HG03439 (cell line): ENCODE measurements around the gene IL6R.
"Not testable (repeated sequence)": the region's sequence is repeated elsewhere in the genome, so short reads cannot be mapped to it uniquely, and the experiment has no call there.

Experiments used
- ATAC-seq: cut with Tn5 transposase; IDR thresholded peaks from one replicate; pipeline ENCODE4 v1.9.1; 2021; ENCODE audit warnings: mild to moderate bottlenecking, moderate library complexity; ENCODE audit not compliant: unreplicated experiment

The IL6R gene

DNA sequence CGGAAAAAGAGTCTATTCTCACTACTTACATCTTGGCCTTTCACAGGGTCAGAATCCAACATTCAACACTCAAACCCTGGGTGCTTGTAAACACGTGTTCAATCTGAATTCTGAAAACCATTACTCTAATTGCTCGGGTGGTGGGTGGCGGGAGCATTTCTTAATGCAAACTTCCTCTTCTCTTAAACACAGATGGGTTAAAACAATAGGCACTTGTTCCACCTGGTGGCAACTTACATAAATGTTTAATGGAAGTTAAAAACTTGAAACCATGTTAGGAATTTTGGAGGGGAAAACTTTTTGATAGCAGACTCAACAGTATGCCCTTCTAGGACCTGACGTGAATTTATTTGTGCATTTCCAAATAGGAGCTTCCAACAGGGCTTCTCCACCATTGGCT lies 73.5 kb downstream of the IL6R start:
- ATAC-seq: no peak

DNA sequence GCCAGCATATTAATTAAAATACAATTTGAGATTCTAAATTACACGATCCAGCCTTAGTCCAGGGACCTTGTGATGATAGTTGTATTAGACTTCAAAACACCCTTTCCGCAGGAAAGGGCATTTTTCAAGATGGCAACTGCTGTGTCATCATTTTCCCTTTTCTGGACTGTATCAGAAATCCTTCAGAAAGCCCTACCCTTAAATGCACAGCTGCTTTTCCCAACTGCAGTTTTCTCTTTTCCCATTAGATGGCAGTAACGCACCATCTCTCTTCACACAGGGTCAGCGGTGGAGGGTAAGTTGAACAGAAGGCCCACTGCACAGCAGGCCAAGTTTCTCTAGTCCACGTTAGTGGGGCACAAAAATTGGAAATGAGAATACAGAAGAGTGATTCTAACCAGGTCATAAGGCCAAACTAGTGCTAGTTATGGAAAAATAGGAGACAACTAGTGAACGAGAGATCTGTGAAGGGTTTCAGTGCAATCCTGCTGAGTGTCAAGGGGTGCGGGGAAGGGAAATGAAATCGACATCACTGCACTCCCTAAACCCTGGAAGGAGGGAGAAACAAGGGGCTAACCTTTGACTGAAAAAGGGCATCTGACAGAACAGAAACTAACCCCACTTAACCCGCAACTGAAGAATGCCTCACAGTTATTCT lies 74.8 kb downstream of the IL6R start:
- no peak for ATAC-seq

DNA sequence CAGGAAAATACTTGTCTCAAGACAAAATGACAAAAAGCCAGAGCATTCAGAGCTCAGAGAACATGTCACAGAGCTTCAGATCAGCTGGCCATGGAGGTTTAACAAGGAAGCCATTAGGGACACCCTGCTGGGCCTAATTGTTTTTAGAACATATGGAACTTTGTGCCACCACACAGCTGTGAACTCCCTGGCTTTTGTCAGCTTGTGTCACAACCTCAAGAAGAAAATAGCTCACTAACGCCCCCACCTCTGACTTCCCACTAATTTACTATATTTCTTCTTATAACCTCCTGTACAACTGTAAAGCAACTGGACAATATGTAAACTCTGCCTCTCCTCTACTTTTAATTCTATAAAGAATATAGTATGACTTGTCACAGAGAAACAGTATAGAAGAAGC lies 75.9 kb downstream of the IL6R start:
- no peak for ATAC-seq

DNA sequence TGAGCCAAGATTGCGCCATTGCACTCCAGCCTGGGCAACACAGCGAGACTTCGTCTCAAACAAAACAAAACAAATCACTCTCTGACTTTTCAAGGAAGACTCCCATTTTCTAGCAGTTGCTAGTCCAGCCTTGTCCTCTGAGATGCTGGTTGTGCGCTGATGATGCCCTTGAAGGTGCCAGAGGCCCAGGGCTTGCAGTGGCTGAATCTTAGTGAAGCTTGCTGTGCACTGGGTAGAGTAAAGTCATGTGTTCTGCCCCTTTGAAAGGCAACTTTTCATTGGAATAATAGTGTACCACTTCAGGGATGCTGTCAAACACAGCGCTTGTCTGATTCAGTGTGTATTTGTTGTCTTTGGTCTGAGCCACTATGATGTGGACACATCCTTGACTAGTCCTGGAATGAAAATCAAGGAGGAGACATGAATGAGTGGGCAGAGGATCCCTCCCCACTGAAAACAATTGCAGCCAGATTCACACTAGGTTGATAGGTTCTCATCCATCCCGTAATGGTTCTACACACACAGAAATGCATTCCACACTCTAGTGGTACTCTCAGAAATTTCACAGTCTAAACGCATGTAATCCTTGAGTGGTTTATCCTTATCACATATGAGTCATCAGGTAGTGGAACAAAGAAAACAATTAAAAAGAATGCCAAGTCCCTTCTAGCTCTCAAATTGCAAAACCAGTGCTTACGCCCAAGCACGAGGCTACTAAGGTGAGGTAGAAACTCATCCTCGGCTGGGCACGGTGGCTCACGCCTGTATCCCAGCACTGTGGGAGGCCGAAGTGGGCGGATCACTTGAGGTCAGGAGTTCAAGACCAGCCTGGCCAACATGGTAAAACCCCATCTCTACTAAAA lies 79.0 kb downstream of the IL6R start:
- ATAC-seq: no peak

DNA sequence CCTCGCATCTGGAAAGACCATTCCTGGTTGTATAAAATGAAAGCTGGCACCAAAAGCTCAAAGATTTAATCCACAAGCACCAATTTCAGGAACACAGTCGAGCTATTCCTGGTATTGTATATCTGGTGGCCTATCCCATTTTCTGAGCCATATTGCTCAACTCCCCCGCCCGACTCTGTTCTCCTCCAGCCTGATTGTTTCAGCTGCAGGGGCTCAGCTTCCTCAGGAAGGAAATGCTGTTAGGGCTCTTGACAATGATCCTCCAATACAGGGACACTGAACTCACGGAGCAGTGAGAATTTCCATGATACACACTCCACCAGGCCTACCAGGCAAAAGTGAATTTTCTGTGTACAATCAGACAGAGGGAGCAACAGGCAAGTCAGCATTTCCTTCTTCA lies 80.0 kb downstream of the IL6R start:
- no peak for ATAC-seq

DNA sequence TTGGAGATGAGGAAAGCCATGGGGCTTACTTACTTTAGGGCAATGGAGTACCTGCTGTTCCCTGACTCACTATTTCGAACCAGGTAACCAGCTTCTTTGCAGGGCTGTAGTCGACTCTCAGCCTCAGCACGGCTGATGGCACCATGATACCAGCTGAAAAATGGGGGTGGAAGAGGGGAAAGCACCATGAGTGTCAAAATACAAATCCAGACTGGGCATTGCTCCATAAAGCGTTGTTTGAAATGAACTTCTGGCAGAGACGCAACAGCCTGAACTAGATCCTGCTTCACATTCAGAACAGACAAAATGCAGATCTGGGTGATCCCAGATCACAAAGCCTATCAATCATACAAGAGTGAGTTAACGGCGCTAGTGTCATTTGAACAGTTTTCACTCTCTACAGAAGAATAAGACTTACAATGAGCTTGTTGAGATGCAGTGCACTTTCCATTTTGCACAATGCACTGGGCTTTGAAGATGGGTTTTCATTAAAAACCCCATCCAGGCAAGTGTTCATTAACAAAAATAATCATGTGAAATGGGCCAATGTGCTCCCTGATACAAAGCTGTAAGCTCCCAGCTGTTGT lies 80.9 kb downstream of the IL6R start:
- no peak for ATAC-seq

DNA sequence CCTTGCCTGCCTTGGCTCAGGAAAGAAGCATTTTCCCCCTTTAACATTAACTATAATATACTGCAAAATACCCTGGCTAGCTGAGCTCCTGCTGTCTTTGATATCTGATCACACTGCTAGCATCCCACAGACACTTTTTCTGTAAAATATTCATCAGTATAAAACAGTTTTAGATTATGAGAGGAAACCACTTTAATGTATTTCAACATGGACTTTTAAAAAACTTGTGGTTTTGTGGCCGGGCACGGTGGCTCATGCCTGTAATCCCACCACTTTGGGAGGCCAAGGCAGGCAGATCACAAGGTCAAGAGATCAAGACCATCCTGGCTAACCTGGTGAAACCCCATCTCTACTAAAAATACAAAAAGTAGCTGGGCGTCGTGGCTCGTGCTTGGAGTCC lies 81.6 kb downstream of the IL6R start:
- ATAC-seq: not testable (repeated sequence)

DNA sequence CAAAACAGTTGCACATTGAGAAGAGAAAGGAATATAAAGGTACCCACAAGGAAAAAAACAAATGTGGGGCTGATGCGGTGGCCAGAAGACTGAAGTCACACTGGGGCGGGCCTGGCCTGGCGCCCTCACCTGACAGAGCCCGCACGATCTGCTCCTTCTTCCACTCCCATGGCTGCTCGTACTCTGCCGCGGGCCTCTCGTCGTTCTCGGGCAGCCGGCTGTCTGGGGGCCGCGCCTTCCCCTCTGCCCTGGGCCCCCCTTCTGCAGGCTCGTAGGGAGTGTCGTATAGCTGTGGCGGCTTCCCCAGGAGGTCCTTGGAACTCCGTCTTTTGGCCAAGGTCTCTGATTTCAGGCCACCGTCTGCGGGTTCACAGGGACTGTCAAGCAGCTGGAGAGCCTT lies 83.8 kb downstream of the IL6R start:
- ATAC-seq: no peak

DNA sequence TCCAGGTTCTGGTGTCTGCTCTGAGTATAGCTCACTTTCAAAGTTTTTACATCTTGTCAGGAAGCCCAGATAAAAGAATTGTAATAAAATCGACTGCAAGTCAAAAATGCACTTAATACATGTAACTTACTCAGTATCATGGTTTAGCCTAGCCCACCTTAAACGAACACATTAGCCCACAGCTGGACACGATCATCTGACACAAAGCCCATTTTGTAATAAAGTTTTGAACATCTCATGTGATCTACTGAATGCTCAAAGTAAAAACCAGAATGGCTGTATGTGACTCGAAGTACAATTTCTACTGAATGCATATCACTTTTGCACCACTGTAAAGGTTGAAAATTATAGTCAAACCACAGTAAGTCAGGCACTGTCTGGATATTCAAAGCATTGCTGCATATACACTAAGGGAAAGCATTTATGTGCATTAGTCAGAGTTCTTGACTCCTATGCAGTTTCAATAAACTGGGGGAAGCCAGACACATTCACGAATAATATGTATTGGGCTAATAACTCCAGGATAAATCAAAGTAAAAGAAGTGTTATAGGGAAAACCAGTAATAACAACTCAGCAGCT lies 84.6 kb downstream of the IL6R start:
- ATAC-seq: no peak

DNA sequence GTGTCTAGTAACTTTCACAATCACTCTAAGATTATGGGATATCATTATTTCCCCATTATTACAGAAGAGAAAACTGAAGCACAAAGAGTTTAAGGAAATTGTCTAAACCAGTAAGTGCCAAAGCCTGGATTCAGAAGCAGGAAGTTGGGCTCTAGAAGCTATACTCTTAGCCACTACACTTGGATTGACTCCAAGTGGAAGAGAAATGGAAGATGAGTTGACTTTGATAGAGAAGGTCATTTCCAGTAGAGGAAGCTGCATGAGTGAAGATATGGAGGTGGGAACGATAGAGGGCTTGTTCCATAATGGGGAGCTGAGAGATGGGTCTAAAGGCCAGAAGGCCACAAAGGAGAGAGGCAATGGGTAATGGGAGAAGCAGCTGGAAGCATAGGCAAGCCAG lies 85.2 kb downstream of the IL6R start:
- no peak for ATAC-seq

DNA sequence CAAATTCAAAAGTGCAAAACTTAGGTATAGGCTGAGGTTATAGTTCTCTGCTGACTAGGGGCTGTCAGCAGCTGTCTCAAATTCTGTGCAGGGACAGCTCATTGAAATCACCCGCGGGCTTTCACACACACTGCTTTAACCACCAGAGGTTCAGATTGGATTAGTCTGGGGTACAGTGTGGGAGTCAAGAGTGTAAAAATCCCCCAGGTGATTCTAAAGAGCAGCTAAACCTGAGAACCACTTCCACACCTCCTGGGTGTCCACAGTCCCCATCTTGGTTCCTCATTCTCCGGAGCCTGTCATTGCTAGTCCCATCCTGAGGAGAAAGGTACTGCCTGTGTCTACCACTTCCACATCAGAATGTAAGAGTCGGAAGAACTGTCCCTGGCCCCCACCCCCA lies 87.0 kb downstream of the IL6R start:
- ATAC-seq: no peak

DNA sequence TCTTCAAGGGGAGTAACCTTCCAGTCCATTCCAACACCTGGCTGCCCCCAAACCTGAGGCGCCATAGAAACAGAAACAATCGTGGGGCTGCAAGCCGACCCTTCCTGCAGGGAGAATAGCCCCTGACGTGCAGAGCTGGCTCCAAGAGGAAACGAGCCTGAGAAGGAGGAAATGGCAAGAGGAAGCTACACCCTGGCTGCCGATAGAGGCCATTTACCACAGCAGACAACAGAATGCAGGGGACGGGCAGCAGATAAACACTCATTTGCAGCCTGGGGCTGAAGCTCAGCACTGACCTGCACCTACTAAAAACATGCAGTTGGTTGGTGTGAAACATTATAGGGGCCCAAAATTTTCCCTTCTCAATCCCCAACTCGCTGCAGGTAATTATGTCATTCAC lies 88.1 kb downstream of the IL6R start:
- no peak for ATAC-seq

DNA sequence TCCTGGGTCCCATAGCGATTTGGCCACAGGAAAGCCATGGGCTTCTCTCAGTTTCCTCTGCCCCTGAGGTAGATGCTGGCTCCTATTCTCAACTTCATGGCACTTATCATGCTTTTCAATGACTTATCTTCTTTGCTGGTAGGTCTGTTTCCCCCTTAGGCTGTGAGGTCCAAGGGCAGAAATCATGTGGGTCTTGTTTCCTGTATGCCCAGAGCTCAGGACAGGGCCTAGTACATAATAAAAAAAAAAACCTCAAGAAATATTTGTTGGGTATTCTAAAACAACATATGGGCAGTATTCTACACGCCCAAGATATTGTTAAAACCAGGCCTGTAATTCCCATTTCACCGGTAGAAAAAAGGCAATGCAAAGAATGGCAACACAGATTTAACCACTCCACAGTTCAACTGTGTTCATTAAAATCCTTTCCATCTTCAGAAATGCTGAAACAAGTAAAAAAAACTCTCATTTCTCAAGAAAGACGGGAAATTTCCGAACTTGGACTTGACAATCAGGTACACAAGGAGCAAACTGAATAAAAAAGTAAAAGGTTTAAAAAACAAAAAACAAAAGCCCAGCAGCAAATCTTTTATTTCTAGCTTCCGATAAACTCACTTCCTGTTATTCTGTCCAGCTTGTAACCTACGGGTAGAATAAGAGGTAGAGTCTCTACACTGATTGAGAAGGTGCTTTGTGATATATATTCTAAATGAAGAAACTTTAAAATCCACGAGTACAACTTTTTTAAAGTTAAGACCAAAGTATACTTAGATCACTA lies 90.5 kb downstream of the IL6R start:
- ATAC-seq: no peak

DNA sequence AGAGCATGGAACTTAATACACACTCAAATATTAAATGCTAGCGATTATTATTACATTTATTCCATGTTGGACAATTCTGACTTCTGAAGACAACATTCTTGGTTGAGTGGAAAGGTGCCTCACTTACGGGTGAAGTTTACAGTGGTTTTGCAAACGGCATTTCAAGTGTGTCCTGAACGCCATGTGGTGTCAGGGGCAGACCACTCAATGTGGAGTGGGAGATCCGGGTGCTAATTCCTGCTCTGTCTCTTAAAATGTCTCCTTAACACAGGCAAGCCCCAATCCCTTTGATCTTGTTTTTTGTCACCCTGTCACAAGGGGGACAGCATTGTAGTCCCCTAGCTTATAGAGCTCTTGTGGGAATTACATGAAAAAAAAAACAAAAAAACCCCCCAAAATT lies 91.2 kb downstream of the IL6R start:
- ATAC-seq: no peak

DNA sequence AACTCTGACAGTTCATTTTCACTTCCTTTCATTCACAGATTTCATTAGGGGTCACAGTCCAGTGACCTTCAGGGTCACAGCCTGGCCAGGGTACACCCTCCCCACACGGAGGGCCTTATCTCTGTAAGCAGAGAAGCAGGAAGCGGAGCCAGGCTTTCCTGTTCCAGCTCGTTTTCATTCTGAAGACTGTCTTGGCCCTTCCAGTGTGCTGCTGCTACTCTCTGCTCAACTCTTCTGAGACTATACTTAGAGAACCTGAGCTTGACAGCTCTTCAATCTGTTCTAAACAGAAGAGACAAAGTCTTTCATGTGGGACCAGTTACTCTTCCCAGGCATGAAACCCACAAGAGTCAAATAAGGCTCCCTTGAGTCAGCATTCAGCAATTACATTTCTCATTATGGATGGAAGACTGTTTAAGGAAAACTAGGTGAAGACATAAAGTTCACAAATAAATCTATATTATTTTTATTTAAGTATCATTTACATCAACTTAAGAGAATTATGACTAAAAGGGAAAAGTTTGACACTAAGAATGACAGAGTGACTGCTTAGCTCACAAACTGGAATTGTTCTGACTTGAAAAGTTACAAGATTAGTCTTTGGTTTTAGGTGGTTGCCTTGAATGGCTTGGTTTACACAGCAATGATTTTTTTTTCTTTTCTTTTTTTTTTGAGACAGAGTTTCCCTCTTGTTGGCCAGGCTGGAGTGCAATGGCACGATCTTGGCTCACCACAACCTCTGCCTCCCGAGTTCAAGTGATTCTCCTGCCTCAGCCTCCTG lies 92.1 kb downstream of the IL6R start:
- ATAC-seq: no peak

DNA sequence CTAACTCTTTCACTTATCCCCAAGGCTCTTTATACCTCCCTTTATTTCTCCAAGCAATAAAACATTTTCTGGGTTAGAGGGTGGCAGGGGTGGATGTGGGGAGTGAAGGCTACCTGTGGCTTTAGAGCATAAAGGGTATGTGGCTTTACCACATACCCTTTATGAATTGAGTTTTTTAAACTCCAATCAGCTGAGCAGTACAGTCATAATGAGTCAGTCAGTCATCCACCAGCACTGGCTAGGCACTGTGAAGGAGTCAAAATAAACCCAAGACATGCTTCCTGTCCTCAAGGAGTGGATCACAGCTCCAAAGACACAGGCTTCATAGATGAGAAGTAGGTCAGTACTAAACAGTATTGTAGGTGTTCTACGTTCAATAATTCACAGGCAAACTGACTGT lies 94.3 kb downstream of the IL6R start:
- ATAC-seq: no peak

DNA sequence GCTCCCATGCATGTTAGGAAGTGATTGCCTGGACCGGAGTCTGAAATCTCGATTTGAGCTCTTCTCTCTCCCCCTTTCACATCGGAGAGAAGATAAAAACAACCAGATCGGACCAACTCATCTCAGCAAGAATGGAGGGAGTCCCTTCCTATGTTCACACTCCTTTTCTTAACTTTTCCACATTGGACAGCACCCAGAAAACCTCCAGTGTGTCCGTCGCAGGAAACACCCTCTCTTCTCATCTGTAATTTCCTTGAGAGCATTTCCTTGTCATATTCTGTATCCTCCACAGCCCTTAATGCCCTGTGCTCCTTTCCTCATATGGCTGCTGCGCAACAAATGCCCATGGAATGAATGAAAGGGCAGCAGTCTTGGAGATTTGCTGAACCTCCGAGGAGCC lies 95.4 kb downstream of the IL6R start:
- ATAC-seq: no peak

DNA sequence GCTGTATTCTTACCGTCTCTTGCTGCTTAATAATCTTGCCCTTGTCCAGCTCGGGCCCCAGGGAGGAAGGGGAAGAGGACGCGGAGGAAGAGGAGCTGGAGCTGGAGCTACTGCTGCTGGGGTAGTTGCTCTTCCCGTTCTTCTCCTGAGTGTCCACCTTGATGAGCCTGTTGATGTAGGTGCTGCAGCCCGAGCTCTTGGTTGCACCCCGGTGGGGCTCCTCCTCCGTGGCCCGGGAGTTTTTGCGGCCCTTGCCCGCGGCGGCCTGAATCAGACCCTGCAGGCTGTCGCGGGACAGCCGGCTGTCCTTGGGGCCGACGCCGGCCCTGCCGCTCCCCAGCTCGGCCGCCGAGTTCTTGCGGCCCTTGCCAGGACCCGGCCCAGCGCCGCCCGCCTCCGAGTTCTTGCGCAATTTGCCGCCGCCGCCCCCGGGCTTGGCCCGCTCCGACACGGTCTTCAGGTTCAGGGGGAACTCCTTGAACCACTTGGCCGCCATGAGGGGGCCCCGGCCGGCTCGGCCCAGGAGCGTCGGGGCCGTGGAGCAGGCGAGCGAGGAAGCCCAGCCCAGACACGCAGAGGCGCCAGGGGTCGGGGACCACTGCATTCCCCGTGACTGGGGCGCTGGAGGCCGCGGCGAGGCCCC lies 96.4 kb downstream of the IL6R start:
- no peak for ATAC-seq

DNA sequence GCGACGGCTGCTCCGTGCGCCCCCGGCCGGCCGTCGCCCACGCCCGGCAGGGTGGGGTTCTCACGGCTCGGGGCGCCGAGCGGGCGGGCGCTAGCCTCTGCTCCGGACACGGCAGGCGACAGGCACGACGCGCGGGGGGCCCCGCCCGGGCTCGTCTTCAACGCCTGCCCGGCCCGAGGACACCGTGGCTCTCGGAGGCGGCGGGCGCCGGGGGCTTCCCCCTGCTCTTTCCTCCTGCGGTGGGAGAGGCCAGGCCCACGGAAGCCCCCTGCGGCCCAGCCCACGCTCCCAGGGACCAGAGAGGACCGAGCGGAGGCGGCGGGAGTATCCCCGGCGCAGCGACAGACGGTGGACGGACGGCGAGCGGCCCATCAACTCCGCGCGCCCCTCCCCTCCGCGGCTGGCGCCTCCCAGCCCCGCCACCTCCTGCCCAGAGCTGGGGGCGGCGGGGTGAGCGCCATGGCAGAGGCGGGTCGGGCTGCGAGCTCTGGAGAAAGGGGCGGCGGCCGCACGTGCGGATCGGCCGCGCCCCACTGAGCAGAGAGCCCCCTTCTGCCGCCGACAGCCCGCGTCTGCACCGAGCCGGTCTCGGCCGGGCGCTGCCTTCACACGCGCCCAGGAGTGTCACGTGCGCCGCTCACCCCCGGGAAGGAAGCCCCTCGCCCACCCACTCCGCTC lies 97.1 kb downstream of the IL6R start, which contains the start of the genes SHE and TDRD10:
SHE (minus strand) TSS at position 347 of the 678 bp plus-strand sequence. CDS start 386 bp downstream, outside the sequence.
TDRD10 (plus strand) TSS at position 154 of the 678 bp plus-strand sequence. CDS start 4,685 bp downstream, outside the sequence.
- ATAC-seq: no peak
